ENCODE measurements around the gene SGCA. TPM values are rescaled to one million over a fixed set of nuclear protein-coding genes. Genes with fewer than 3 reads are reported as not detected.

The SGCA gene
- total RNA-seq, 1 donor from 2014 or later = 12.0 TPM

DNA sequence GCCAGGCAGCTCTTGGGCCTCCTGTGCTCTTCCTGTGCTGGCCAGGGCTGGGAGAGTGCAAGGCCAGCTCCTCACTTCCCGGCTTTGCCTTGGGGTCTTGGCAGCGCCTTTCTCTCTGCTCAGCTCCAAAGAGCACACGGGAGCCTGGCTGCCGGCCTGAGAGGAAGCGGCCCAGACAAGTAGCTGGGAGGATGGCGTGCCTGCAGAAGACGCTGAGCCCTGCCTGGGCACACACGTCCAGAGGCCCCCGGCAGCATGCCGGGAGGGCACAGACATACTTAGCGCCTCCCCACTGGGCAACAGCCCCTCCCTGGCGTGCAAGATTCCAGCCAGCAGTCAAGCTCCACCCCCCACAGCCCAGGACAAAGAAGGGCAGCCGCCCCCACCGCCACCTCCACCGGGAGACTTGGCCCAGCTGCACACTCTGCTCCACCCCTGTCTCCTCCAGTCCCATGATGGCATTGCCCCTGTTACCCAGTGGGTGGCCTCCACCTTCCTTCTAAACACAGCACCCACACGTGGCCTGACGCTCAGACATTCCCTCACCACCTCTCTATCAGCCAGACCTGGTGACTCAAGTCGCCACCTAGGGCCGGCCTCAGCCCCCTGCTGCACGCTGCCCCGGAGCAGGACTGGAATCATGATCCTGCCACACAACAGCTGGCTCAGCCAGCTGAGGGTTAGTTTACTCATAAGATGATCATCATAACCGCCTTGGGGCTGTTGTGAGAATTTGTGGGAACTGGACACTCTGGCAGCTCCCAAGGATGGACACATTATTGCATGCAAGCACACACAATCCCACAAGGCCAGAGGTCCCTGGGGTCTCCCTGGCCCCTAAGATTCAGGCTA, 12.4 kb downstream of the SGCA start:
- Mint-ChIP-seq H3K4me3 (ENCODE audit: unreplicated experiment) (peak overlapping the region; percentile 51), H3K36me3 (ENCODE audit: unreplicated experiment) (no peaks in the 10 kb centered on the region), H3K9me3 (ENCODE audit: unreplicated experiment) (no peaks in the 10 kb centered on the region), H3K27me3 (ENCODE audit: unreplicated experiment) (no peaks in the 10 kb centered on the region), H3K4me1 (ENCODE audit: unreplicated experiment) (peaks cover 91% of the 10 kb centered on the region), H3K27ac (ENCODE audit: unreplicated experiment) (peak overlapping the region; percentile 98)
- peak; percentile 99 for DNase-seq (ENCODE audit: extremely low spot score, unreplicated experiment)
- TF ChIP-seq, protein P1, sequence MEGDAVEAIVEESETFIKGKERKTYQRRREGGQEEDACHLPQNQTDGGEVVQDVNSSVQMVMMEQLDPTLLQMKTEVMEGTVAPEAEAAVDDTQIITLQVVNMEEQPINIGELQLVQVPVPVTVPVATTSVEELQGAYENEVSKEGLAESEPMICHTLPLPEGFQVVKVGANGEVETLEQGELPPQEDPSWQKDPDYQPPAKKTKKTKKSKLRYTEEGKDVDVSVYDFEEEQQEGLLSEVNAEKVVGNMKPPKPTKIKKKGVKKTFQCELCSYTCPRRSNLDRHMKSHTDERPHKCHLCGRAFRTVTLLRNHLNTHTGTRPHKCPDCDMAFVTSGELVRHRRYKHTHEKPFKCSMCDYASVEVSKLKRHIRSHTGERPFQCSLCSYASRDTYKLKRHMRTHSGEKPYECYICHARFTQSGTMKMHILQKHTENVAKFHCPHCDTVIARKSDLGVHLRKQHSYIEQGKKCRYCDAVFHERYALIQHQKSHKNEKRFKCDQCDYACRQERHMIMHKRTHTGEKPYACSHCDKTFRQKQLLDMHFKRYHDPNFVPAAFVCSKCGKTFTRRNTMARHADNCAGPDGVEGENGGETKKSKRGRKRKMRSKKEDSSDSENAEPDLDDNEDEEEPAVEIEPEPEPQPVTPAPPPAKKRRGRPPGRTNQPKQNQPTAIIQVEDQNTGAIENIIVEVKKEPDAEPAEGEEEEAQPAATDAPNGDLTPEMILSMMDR (IDR thresholded peaks at IDR 0.05) = peak; percentile 52

DNA sequence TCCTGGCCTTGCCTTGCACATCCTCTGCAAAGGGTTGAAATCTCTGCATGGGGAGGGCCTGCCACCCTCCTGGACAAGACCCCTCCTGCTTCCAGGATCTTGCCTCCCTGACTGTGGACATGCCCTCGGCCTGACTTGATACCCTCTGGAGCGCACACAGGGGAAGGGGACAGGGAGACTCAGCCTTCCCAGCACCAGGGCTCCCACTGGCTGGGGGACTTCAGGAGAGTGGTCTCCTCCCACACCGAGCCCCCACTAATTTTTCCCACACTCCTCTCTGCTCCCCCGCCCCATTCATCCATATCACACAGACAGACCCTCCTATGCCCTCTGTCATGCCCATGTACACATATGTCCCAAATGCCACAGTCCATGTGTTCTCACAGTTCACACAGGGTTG, 14.3 kb downstream of the SGCA start:
- Mint-ChIP-seq H3K4me3 (ENCODE audit: unreplicated experiment) (no peak overlapping the region), H3K27ac (ENCODE audit: unreplicated experiment) (peak overlapping the region; percentile 98), H3K4me1 (ENCODE audit: unreplicated experiment) (peaks cover 90% of the 10 kb centered on the region), H3K27me3 (ENCODE audit: unreplicated experiment) (no peaks in the 10 kb centered on the region), H3K36me3 (ENCODE audit: unreplicated experiment) (peaks cover 5% of the 10 kb centered on the region), H3K9me3 (ENCODE audit: unreplicated experiment) (no peaks in the 10 kb centered on the region)
- TF ChIP-seq, protein P1 (IDR thresholded peaks at IDR 0.05) = no peak
- DNase-seq (ENCODE audit: extremely low spot score, unreplicated experiment) = no peak

DNA sequence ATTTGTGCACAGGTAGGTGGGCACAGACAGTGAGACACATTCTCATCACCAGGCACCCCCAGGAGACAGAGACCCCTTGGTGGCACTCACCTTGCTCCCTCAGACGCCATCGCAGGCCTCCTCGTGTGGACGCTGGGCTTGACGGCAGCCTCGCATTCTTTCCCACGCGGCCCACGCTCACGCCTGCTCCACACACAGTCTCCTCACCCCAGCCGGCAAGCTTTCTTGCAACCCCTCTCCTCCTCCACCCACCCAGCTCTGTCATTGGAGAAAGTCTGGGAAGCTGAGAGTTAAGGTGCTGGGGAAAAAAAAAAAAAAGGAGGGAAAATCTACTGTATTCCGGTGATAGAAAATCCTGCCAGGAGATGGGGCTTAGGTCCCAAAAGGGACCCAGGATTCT, 14.8 kb downstream of the SGCA start:
- TF ChIP-seq, protein P1 (IDR thresholded peaks at IDR 0.05) = no peak
- Mint-ChIP-seq H3K4me3 (ENCODE audit: unreplicated experiment) (no peak overlapping the region), H3K9me3 (ENCODE audit: unreplicated experiment) (no peaks in the 10 kb centered on the region), H3K27ac (ENCODE audit: unreplicated experiment) (peak overlapping the region; percentile 98), H3K4me1 (ENCODE audit: unreplicated experiment) (peaks cover 92% of the 10 kb centered on the region), H3K27me3 (ENCODE audit: unreplicated experiment) (no peaks in the 10 kb centered on the region), H3K36me3 (ENCODE audit: unreplicated experiment) (peaks cover 10% of the 10 kb centered on the region)
- no peak for DNase-seq (ENCODE audit: extremely low spot score, unreplicated experiment)

DNA sequence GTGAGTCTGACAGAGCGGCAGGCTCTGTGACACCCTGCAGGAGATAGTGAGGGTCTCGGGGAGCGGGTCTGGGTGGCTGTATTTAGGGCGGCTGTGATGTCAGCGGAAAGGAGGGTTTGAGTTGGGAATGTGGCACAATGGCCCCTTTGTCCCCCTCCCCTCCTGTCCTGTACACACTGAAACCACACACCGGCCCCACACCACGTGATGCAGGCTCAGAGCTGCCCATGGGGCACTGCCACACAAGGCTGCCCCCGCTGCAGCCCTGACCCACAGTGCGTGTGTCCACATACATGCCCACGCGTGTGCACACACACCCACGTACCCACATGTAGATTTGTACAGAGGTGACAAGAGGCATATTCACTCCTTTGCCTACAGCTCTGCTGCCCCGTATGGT, 15.3 kb downstream of the SGCA start:
- TF ChIP-seq, protein P1 (IDR thresholded peaks at IDR 0.05) = no peak
- Mint-ChIP-seq H3K36me3 (ENCODE audit: unreplicated experiment) (peaks cover 12% of the 10 kb centered on the region), H3K4me1 (ENCODE audit: unreplicated experiment) (peaks cover 92% of the 10 kb centered on the region), H3K4me3 (ENCODE audit: unreplicated experiment) (no peak overlapping the region), H3K27ac (ENCODE audit: unreplicated experiment) (peak overlapping the region; percentile 98), H3K27me3 (ENCODE audit: unreplicated experiment) (no peaks in the 10 kb centered on the region), H3K9me3 (ENCODE audit: unreplicated experiment) (no peaks in the 10 kb centered on the region)
- no peak for DNase-seq (ENCODE audit: extremely low spot score, unreplicated experiment)
